TTC549 (cell line): ENCODE measurements around the gene PLA2G2C.

Experiments used
- FAIRE-seq: peaks from 2 replicates; lab custom pipeline; 2012; peaks lifted over from hg19 to GRCh38; lab: Jason Lieb, UNC

Gene PLA2G2C

DNA sequence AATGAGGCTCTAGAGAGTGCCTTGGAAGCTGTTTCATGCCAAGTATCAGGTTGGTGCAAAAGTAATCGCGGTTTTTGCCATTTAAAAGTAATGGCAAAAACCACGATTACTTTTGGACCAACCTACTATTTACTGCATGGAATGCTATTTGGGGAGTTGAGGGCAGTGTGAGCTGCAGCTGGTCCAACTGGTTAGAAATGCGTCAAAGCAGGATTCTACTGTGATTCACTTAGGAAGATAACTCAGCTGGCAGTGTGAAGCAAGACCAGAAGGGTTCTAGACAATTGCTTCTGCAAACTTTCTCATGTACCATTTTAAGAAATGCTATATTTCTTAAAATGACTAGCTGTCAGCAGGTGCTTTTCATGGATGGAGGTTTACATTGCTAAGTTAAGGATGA, 21.2 kb upstream of the PLA2G2C start:
- FAIRE-seq: no peak

GRCh38 chr1:20202166-20202565, 15.8 kb upstream of the PLA2G2C start:
- FAIRE-seq: no peak

DNA sequence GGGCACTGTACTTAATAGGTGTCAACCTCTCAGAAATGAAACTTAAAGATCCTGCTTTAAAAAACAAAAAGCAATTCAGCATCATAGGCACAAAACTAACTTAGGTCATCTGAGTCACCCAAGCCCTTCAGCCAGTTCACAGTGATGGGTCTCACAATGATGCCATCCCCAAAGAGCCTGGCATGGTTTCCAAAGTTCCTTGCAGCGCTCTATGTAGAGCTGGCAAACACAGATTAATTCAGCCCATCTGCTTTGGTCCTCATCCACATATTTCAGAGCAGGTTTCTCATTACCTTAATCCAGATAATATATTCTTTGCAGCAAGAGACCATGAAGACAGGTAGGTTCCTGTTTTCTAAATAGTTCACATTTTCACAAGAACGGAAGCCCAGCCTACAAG, 14.6 kb upstream of the PLA2G2C start:
- FAIRE-seq: no peak

- no peak for FAIRE-seq
Measured at GRCh38 chr1:20199840-20200239, 13.5 kb upstream of the PLA2G2C start.

- no peak for FAIRE-seq
Measured at GRCh38 chr1:20199403-20199802, 13.1 kb upstream of the PLA2G2C start.

- no peak for FAIRE-seq
Measured at GRCh38 chr1:20198918-20199317, 12.6 kb upstream of the PLA2G2C start.

DNA sequence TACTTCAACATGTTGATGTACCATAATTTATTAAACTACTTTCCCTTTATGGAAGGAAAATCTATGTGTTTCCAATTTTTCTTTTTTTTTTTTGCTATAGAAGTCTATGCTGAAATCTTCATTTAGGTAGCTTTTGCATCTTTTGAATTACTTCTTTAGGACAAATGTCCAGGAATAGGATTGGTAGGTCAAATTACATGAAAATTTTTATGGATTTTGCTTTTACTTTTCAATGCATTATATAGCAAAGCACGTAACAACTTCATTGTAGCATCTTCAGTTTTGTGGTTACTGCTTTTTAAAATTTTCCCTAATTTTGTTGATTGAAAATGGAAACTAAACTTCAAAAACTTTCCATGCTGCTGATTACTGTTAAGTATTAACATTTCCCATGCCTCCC, 12.0 kb upstream of the PLA2G2C start:
- no peak for FAIRE-seq

GRCh38 chr1:20197329-20197791, 11.0 kb upstream of the PLA2G2C start:
- FAIRE-seq: no peak

- FAIRE-seq: no peak
Measured at GRCh38 chr1:20195462-20195780, 9.1 kb upstream of the PLA2G2C start.

GRCh38 chr1:20194757-20195461, 8.6 kb upstream of the PLA2G2C start:
- FAIRE-seq: no peak

GRCh38 chr1:20194224-20194623, 7.9 kb upstream of the PLA2G2C start:
- FAIRE-seq: no peak

- no peak for FAIRE-seq
Measured at GRCh38 chr1:20192871-20193411, 6.6 kb upstream of the PLA2G2C start.

- no peak for FAIRE-seq
Measured at GRCh38 chr1:20192364-20192763, 6.0 kb upstream of the PLA2G2C start.

- FAIRE-seq: no peak
Measured at GRCh38 chr1:20191266-20191825, 5.0 kb upstream of the PLA2G2C start.

- FAIRE-seq: no peak
Measured at GRCh38 chr1:20190256-20191160, 4.2 kb upstream of the PLA2G2C start.

DNA sequence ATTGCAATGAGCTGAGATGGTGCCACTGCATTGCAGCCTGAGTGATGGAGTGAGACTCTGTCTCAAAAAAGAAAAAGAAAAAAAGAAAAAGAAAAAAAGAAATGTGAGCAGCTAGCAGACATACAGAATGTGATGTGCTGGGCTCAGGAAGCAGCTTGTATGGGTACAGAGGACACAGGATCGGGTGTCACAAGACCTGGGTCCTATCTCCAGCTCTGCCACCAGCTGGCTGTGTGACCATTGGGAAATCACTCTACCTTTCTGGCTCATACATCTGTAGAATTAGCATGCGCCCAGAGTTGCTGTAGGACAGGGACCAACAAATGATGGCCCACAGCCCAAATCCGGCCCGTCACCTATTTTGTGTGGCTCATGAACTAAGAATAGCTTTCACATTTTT, 3.3 kb upstream of the PLA2G2C start:
- FAIRE-seq: no peak

DNA sequence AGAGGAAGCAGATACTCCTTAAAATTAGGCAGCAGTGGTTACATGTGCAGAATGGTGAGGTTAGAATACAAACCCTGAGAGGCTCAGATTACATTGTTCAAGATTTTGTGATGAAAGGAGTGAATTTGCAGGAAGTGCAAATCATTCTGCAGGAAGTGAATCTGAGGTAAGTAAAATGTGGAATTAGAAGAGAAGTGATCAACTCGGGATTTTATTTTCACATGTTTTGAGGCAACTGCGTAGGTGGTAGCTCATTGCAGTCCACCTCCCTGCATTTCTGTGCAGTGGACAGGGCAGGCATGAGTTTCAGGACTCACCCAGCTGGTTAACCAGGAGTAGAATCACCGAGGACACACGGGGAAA, 2.1 kb upstream of the PLA2G2C start:
- no peak for FAIRE-seq

DNA sequence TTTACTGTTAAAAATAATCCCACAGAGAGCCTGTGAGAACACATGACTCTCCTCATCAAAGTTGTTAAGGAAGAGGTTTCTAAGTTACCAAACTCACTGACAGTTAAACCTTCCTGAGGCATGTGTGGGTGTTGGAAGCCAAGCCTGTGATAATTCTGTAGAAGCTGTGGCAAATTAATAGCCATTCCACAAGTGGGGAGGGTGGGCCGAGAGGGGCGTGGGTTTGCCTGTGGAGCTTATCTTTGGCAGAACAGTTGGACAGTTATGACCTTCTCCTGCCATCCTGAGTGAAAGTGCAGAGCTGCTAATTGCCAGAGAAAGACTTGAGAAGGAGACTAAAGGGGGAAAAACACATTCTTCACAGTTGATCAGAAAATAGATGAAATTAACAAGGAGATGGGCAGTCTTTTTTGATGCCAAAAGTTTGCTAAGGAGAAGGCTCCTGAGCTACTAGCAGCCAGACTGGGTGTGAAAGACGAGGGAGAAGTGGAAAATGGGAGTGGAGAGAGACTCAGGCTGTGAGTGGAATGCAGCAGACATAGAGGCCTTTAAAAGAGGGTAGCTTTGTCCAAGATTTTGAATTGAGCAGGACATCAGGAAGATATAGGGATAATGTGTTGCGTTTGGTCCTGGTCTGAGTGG, 1.6 kb upstream of the PLA2G2C start:
- FAIRE-seq: no peak

DNA sequence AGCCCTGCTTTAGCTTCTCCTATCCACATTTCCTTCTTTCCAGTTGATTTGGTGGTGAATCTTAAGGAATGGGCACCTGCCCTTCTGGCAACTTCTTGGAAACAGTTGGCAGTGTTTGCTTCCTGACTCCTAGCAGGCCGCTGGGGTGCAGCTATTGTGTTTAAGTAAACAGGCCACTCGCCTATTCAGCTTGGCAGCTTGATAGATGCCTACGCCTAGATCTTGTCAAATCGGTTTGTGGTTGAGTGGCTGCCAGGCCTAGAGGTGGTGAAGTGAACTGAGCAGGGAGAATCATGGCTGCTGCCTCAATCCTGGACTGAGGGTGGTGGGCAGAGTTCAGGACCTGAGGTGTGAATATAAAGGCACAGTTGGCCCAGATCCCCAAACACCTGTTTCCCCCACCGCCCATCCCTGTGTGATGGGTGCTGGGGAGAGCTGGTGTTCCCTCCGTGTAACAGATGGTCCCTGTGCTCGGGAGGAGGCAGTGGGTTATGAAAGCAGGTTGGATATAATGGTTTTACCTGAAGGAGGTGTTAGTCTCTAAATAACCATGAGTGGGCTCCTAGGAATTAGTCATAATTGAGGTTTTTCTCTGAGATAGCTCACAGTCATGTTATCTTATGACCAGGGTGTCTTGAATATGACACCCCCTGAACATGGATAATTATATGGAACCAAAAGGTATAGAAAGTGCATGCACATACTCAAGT, 940 bp upstream of the PLA2G2C start:
- no peak for FAIRE-seq

- FAIRE-seq: no peak
Measured at GRCh38 chr1:20184997-20185833, 1.1 kb downstream of the PLA2G2C start.

DNA sequence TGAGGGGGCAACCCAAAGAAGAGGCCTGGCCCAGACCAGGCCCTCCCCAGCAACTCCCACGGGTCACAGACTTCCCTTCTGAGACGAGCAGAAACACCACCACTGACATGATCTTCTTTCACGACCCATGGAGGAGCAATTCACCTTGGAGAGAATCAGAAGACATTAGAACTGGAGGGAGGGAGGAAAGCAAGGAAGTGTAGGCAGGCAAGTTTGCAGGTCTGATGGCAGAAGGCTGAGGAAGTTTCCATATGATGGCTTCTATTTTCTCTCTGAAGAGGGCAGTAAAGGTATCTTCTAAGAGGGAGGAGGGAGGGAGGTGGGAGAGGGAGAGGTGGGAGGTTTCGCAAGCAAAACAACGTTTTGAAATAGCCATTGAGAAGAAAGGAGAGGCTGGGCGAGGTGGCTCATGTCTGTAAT, 1.8 kb downstream of the PLA2G2C start:
- no peak for FAIRE-seq
